Adipocyte (in vitro differentiated cells): ENCODE results near the gene GDF9.
A peak's percentile ranks its signal among the peaks of the same experiment; 100 is the strongest.

ENCODE experiments used
- DNase-seq: peaks from one replicate; pipeline ENCODE4 v3.0.0-alpha.2; 2015; ENCODE audit warnings: low read depth
- H3K27me3 ChIP-seq: replicated peaks from 2 replicates; pipeline ENCODE4 v1.7.0; 2013; ENCODE audit warnings: mild to moderate bottlenecking, low read length, moderate library complexity; ENCODE audit not compliant: control insufficient read depth, insufficient read depth
- H3K36me3 ChIP-seq: 2 replicates; pipeline ENCODE4 v1.7.0; 2013; ENCODE audit warnings: low read length, mild to moderate bottlenecking, moderate library complexity; ENCODE audit not compliant: control insufficient read depth, insufficient read depth, severe bottlenecking
- H3K4me1 ChIP-seq: 2 replicates; pipeline ENCODE4 v1.7.0; 2013; ENCODE audit warnings: mild to moderate bottlenecking, low read length, moderate library complexity; ENCODE audit not compliant: control insufficient read depth, insufficient read depth
- H3K4me3 ChIP-seq: 2 replicates; pipeline ENCODE4 v1.7.0; 2013; ENCODE audit warnings: mild to moderate bottlenecking, low read length, moderate library complexity
- H3K9ac ChIP-seq: 2 replicates; pipeline ENCODE4 v1.7.0; 2013; ENCODE audit warnings: mild to moderate bottlenecking, low read length, moderate library complexity
- H3K9me3 ChIP-seq: 2 replicates; pipeline ENCODE4 v1.7.0; 2013; ENCODE audit warnings: mild to moderate bottlenecking, low read length, moderate library complexity; ENCODE audit not compliant: control insufficient read depth

Gene GDF9

GRCh38 chr5:132825033-132825833, 41.0 kb downstream of the GDF9 start:
- H3K36me3 ChIP-seq, result peaks cover 6% of the 10 kb centered on the region
- no peaks in the 10 kb centered on the region for H3K27me3 ChIP-seq
- no peak overlapping the region for H3K9ac ChIP-seq
- peaks cover 8% of the 10 kb centered on the region for H3K4me1 ChIP-seq
- no peak overlapping the region for H3K4me3 ChIP-seq
- DNase-seq, result no peak
- H3K9me3 ChIP-seq, result no peaks in the 10 kb centered on the region

- Histone ChIP-seq H3K4me3 (no peak overlapping the region), H3K27me3 (no peaks in the 10 kb centered on the region), H3K4me1 (peaks cover 5% of the 10 kb centered on the region), H3K36me3 (peaks cover 6% of the 10 kb centered on the region), H3K9ac (no peak overlapping the region), H3K9me3 (no peaks in the 10 kb centered on the region)
- no peak for DNase-seq
Observed at GRCh38 chr5:132824426-132824825, 41.8 kb downstream of the GDF9 start.

GRCh38 chr5:132823481-132824050, 42.7 kb downstream of the GDF9 start:
- Histone ChIP-seq H3K4me3 (no peak overlapping the region), H3K27me3 (no peaks in the 10 kb centered on the region), H3K36me3 (peaks cover 6% of the 10 kb centered on the region), H3K9ac (peak overlapping the region; percentile 25), H3K4me1 (peaks cover 2% of the 10 kb centered on the region), H3K9me3 (no peaks in the 10 kb centered on the region)
- no peak for DNase-seq

GRCh38 chr5:132822650-132823480, 43.4 kb downstream of the GDF9 start:
- DNase-seq, result no peak
- Histone ChIP-seq H3K4me3 (peak overlapping the region; percentile 36), H3K9ac (peak overlapping the region; percentile 25), H3K36me3 (peaks cover 6% of the 10 kb centered on the region), H3K4me1 (peaks cover 2% of the 10 kb centered on the region), H3K9me3 (no peaks in the 10 kb centered on the region), H3K27me3 (no peaks in the 10 kb centered on the region)

GRCh38 chr5:132821791-132822190, 44.5 kb downstream of the GDF9 start:
- Histone ChIP-seq H3K36me3 (peaks cover 6% of the 10 kb centered on the region), H3K4me3 (no peak overlapping the region), H3K27me3 (no peaks in the 10 kb centered on the region), H3K9me3 (no peaks in the 10 kb centered on the region), H3K9ac (no peak overlapping the region), H3K4me1 (peaks cover 3% of the 10 kb centered on the region)
- peak; percentile 23 for DNase-seq

- Histone ChIP-seq H3K27me3 (no peaks in the 10 kb centered on the region), H3K4me3 (no peak overlapping the region)
Observed at GRCh38 chr5:132821350-132821749, 44.9 kb downstream of the GDF9 start.

GRCh38 chr5:132820162-132820754, 46.0 kb downstream of the GDF9 start:
- H3K9me3 ChIP-seq, result no peaks in the 10 kb centered on the region
- H3K27me3 ChIP-seq, result no peaks in the 10 kb centered on the region
- H3K4me1 ChIP-seq, result peaks cover 12% of the 10 kb centered on the region
- no peak overlapping the region for H3K4me3 ChIP-seq
- peak; percentile 96 for DNase-seq
- peak overlapping the region; percentile 2 for H3K9ac ChIP-seq
- peaks cover 6% of the 10 kb centered on the region for H3K36me3 ChIP-seq

More at GRCh38 chr5:132821350-132821749, 44.9 kb downstream of the GDF9 start:
- Histone ChIP-seq H3K9ac (no peak overlapping the region), H3K9me3 (no peaks in the 10 kb centered on the region), H3K36me3 (peaks cover 6% of the 10 kb centered on the region), H3K4me1 (peaks cover 7% of the 10 kb centered on the region)
- DNase-seq, result no peak

- H3K4me3 ChIP-seq, result no peak overlapping the region
- H3K36me3 ChIP-seq, result no peaks in the 10 kb centered on the region
- DNase-seq, result no peak
- no peaks in the 10 kb centered on the region for H3K27me3 ChIP-seq
- H3K9me3 ChIP-seq, result no peaks in the 10 kb centered on the region
- H3K4me1 ChIP-seq, result peaks cover 16% of the 10 kb centered on the region
- H3K9ac ChIP-seq, result peak overlapping the region; percentile 2
Observed at GRCh38 chr5:132819468-132819867, 46.8 kb downstream of the GDF9 start.

- Histone ChIP-seq H3K36me3 (no peaks in the 10 kb centered on the region), H3K4me3 (no peak overlapping the region), H3K27me3 (peaks cover 10% of the 10 kb centered on the region), H3K9ac (no peak overlapping the region), H3K9me3 (no peaks in the 10 kb centered on the region), H3K4me1 (peaks cover 16% of the 10 kb centered on the region)
- no peak for DNase-seq
Observed at GRCh38 chr5:132817011-132817410, 49.3 kb downstream of the GDF9 start.

- Histone ChIP-seq H3K4me1 (peaks cover 14% of the 10 kb centered on the region), H3K36me3 (no peaks in the 10 kb centered on the region), H3K9ac (no peak overlapping the region), H3K4me3 (no peak overlapping the region), H3K27me3 (peaks cover 15% of the 10 kb centered on the region), H3K9me3 (no peaks in the 10 kb centered on the region)
- peak; percentile 70 for DNase-seq
Observed at GRCh38 chr5:132816554-132816953, 49.7 kb downstream of the GDF9 start.

GRCh38 chr5:132816083-132816482, 50.2 kb downstream of the GDF9 start:
- Histone ChIP-seq H3K27me3 (peaks cover 19% of the 10 kb centered on the region), H3K9ac (no peak overlapping the region), H3K4me3 (no peak overlapping the region), H3K9me3 (no peaks in the 10 kb centered on the region), H3K4me1 (peaks cover 14% of the 10 kb centered on the region), H3K36me3 (no peaks in the 10 kb centered on the region)
- no peak for DNase-seq
